DND-41 (cell line): ENCODE results near the gene CMC2.

ENCODE experiments used
- ATAC-seq: fragments of 200-7000 bp; cut with Tn5 transposase; 3 replicates; pipeline ENCODE4 v1.9.1; 2021; ENCODE audit warnings: low read depth; ENCODE audit not compliant: insufficient read depth
- DNase-seq: peaks from one replicate; pipeline ENCODE4 v3.0.0-alpha.2; 2020
- H2AFZ ChIP-seq: 2 replicates; pipeline ENCODE4 v1.6.0; 2012; ENCODE audit warnings: low read depth, low read length
- H3K27ac ChIP-seq: 2 replicates; pipeline ENCODE4 v1.5.1; 2012; ENCODE audit warnings: low read length, inconsistent platforms
- H3K27me3 ChIP-seq: fragments of 200-600 bp; sonication (generic); 2 replicates; pipeline ENCODE4 v1.6.0; 2012; ENCODE audit warnings: low read length, mild to moderate bottlenecking, inconsistent platforms; ENCODE audit not compliant: insufficient read depth, poor library complexity
- H3K36me3 ChIP-seq: 2 replicates; pipeline ENCODE4 v1.5.1; 2012; ENCODE audit warnings: low read length, inconsistent platforms; ENCODE audit not compliant: insufficient read depth
- H3K4me1 ChIP-seq: 2 replicates; pipeline ENCODE4 v1.5.1; 2012; ENCODE audit warnings: mild to moderate bottlenecking, low read length; ENCODE audit not compliant: insufficient read depth
- H3K4me2 ChIP-seq: 2 replicates; pipeline ENCODE4 v1.6.0; 2012; ENCODE audit warnings: mild to moderate bottlenecking, moderate library complexity, low read length, inconsistent platforms; ENCODE audit not compliant: insufficient read depth
- H3K4me3 ChIP-seq, 2 experiments: fragments of 200-600 bp in 1 of 2; shearing (Covaris generic) in 1 of 2; 2 replicates each; pipeline ENCODE4 v1.5.1; 2012 to 2016; ENCODE audit warnings: inconsistent platforms in 2 of 2, low read length in 2 of 2, mild to moderate bottlenecking in 2 of 2, low read depth in 1 of 2, moderate library complexity in 1 of 2
- H3K79me2 ChIP-seq: 2 replicates; pipeline ENCODE4 v1.6.0; 2012; ENCODE audit warnings: low read length, inconsistent platforms; ENCODE audit not compliant: insufficient read depth
- H3K9ac ChIP-seq: 2 replicates; pipeline ENCODE4 v1.6.0; 2012; ENCODE audit warnings: low read depth, mild to moderate bottlenecking, inconsistent platforms, low read length, moderate library complexity
- H3K9me3 ChIP-seq: 2 replicates; pipeline ENCODE4 v1.5.1; 2012; ENCODE audit warnings: low read length, moderate library complexity, mild to moderate bottlenecking, inconsistent platforms; ENCODE audit not compliant: insufficient read depth, severe bottlenecking
- H4K20me1 ChIP-seq: 2 replicates; pipeline ENCODE4 v1.6.0; 2012; ENCODE audit warnings: low read length; ENCODE audit not compliant: insufficient read depth
- EZH2 ChIP-seq: IDR thresholded peaks from 3 replicates; pipeline ENCODE4 v1.6.1; 2012; ENCODE audit warnings: borderline replicate concordance, low read depth, mild to moderate bottlenecking, moderate library complexity, low read length, inconsistent platforms; ENCODE audit not compliant: severe bottlenecking
- TF ChIP-seq, protein P1 (sequence below): IDR thresholded peaks from 2 replicates; pipeline ENCODE4 v1.5.1; 2012; ENCODE audit warnings: borderline replicate concordance, low read length, moderate library complexity, mild to moderate bottlenecking; ENCODE audit not compliant: poor library complexity, severe bottlenecking; ENCODE audit errors: extremely low read depth

CMC2 gene

DNA sequence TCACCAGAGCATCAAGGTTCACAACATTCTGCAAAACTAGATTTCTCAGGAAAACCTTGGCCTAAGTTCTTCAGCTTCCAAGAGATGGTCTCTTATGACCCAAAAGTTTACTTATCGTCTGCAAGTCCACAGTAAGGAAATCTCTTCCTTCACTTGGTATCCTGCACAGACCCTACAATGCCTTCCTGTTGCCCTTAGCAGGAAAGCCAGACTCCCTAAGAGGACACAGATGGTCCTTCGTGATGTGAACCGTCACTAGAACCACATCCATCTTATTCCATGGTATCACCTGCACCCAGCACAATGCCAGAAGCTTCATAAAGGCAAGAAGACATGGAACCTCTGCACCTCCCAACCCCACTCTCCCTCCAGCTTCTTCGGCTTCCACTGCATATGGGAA is 34.1 kb downstream of the CMC2 start:
- Histone ChIP-seq H4K20me1 (peaks cover 6% of the 10 kb centered on the region), H3K9me3 (no peaks in the 10 kb centered on the region), H2AFZ (no peak overlapping the region), H3K79me2 (peaks cover 2% of the 10 kb centered on the region; the same call in 1 of the 2 replicates), H3K4me1 (no peaks in the 10 kb centered on the region), H3K36me3 (peaks cover 60% of the 10 kb centered on the region), H3K4me3 (no peak overlapping the region), H3K27me3 (no peaks in the 10 kb centered on the region), H3K27ac (no peak overlapping the region), H3K9ac (no peak overlapping the region), H3K4me2 (no peak overlapping the region)
- TF ChIP-seq EZH2: no peak
- TF ChIP-seq, protein P1, sequence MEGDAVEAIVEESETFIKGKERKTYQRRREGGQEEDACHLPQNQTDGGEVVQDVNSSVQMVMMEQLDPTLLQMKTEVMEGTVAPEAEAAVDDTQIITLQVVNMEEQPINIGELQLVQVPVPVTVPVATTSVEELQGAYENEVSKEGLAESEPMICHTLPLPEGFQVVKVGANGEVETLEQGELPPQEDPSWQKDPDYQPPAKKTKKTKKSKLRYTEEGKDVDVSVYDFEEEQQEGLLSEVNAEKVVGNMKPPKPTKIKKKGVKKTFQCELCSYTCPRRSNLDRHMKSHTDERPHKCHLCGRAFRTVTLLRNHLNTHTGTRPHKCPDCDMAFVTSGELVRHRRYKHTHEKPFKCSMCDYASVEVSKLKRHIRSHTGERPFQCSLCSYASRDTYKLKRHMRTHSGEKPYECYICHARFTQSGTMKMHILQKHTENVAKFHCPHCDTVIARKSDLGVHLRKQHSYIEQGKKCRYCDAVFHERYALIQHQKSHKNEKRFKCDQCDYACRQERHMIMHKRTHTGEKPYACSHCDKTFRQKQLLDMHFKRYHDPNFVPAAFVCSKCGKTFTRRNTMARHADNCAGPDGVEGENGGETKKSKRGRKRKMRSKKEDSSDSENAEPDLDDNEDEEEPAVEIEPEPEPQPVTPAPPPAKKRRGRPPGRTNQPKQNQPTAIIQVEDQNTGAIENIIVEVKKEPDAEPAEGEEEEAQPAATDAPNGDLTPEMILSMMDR: no peak
- DNase-seq (no peak), ATAC-seq (no peak)

DNA sequence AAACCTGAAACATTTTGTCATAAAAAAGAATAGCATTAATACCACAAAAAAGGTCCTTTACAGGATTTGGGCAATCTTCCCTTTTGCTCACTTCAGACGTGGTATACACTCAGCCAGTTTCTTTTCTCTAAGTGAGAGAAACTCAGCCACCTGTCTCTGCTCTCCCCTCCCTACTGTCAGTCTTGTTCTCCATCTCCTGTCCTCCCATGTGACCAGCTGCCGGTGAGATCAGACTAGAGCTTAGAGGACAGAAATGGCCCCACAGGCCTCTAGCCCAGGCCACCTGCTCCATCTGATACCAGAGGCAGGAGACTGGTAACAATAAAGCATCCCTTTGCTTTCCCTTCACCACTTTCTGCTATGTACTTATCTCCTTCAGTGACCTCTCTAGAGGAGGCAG is 34.9 kb downstream of the CMC2 start:
- Histone ChIP-seq H3K9me3 (no peaks in the 10 kb centered on the region), H3K9ac (no peak overlapping the region), H3K4me1 (no peaks in the 10 kb centered on the region), H3K27me3 (no peaks in the 10 kb centered on the region), H4K20me1 (peaks cover 6% of the 10 kb centered on the region; the same call in 1 of the 2 replicates), H3K4me3 (no peak overlapping the region), H3K79me2 (no peaks in the 10 kb centered on the region), H3K36me3 (peaks cover 54% of the 10 kb centered on the region), H3K27ac (no peak overlapping the region), H2AFZ (no peak overlapping the region), H3K4me2 (no peak overlapping the region)
- DNase-seq (no peak), ATAC-seq (0 out of 3 replicates have a peak, but pooled peaks have one; percentile 31)
- TF ChIP-seq EZH2: no peak
- TF ChIP-seq, protein P1: no peak

GRCh38 chr16:80969114-80969484 is 37.6 kb downstream of the CMC2 start:
- Histone ChIP-seq H3K4me3 (no peak overlapping the region), H3K9me3 (no peaks in the 10 kb centered on the region), H4K20me1 (peaks cover 6% of the 10 kb centered on the region; the same call in 1 of the 2 replicates), H3K4me1 (no peaks in the 10 kb centered on the region), H2AFZ (no peak overlapping the region), H3K36me3 (peaks cover 29% of the 10 kb centered on the region), H3K27ac (no peak overlapping the region), H3K9ac (no peak overlapping the region), H3K79me2 (no peaks in the 10 kb centered on the region), H3K27me3 (no peaks in the 10 kb centered on the region), H3K4me2 (no peak overlapping the region)
- DNase-seq (no peak), ATAC-seq (no peak)
- TF ChIP-seq, protein P1: no peak
- TF ChIP-seq EZH2: no peak
